GM21381 (cell line): ENCODE results near the gene ADRA2C.

Source experiments
- ATAC-seq: cut with Tn5 transposase; IDR thresholded peaks from one replicate; pipeline ENCODE4 v1.9.1; 2021; ENCODE audit warnings: mild to moderate bottlenecking, moderate library complexity; ENCODE audit not compliant: unreplicated experiment

The ADRA2C gene

DNA sequence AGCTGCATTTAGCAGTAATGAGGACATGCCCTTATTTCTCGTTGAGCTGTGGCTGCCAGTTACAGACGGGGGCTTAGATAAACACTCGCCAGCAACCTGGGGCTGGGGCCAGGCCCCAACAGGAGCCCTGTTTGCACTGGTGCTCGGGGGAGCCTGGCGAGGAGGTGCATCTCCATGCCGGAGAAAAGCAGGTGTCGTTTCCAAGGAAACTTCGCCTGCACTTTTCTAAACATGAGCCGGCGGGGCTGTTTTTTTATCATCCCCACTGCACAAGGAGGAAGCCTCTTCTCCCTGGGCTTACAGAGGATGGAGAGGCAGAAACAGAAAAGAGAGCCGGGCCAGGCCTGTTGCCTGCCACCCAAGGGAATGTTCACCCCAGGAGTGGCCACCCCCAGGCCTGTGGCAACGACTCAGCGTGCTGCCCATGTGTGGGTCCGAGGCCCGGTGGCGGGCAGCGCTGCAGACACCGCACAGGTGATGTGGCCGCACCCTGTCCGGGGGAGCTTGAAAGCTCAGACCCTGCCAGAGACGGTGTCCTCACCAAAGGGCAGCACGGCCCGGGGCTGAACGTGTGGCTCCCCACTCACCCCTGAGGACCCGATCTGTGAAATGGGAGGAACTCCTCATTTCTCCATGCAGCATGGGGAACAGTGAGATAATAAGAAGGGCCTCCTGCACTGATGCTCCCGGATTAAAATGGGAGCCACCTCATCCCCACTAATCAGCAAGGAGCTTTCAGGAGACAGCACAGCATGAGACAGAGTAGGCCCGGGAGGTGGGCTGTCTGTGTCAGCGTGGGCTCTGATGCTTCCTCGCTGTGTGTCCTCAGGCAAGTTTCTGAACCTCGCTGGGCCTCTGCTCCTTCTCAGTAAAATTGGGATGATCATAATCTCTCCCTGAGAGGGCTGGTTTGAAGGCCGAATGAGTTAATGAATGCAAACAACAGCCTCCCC, 33.8 kb upstream of the ADRA2C start:
- no peak for ATAC-seq

- no peak for ATAC-seq
These were observed 33.0 kb upstream of the ADRA2C start for GRCh38 chr4:3733195-3733594.

GRCh38 chr4:3735196-3735595, 31.0 kb upstream of the ADRA2C start:
- ATAC-seq, result no peak

DNA sequence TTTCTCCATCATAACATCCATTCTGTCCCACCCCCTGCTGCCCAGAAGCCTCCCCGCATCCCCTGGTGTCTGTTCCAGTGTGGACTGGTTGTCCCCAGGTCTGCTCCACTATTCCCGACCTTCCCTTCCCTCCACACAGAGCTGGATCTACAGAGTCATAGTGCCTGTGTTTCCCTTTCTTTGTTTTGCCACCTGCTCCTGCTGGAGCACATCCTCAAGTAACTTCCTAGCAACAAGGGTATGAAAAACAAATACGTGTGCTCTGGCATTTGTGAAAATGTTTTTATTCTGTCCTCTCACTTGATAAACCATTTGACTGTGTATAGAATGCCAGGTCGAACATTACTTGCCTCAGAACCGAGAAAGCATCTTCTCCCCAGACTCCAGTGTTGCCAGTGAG, 29.9 kb upstream of the ADRA2C start:
- ATAC-seq, result no peak

GRCh38 chr4:3736806-3737205, 29.4 kb upstream of the ADRA2C start:
- no peak for ATAC-seq

- ATAC-seq, result no peak
These were observed 26.6 kb upstream of the ADRA2C start for GRCh38 chr4:3739577-3739976.

DNA sequence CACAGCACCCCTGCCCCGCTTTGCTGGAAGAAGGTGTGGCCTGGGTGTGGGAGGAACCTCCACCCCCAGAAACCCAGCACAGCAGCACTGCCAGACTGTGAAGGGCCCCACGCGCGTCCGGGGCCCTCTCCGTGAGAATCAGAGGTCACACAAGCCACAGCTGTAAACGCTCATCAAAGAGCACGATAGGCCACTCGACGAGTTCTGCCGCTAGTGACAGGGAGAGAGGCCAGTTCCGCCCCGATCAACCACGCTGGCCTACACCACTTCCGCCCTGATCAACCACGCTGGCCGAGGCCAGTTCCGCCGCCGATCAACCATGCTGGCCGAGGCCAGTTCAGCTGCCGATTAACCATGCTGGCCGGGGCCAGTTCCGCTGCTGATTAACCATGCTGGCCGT, 25.9 kb upstream of the ADRA2C start:
- no peak for ATAC-seq

DNA sequence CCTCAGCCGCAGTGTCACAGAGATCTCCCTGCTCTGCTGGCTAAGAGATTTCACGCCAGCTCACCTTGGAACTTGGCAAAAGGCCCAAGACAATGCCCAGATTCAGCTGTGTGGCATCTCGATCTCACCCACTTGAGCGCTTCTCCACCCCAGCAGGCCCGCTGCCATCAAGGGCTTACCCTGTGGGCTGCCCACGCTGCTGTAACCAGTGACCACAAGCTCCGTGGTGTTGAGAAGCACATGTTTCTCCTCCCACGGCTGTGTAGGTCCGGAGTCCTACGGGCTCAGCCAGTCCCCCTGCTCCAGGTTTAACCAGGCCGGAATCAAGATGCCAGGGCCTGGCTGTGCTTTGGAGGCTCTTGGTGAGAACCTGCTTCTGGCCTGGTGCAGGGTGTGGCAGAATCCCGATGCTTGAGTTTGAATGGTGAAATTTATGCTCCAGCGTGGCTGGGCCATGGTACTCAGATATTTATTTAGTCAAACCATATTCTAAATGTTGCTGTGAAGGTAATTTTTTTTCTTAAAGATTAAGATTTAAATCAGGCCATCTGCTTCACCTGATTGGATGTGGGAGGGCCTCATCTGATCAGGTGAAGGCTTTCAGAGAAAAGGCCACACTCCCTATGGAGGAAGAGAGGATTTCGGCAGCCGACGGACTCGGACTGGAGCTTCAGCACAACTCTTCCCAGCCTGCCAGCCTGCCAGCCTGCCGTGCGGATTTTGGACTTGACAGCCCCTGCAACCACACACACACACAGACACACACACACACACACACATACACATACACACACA, 24.8 kb upstream of the ADRA2C start:
- no peak for ATAC-seq

GRCh38 chr4:3742610-3743009, 23.6 kb upstream of the ADRA2C start:
- ATAC-seq, result no peak

DNA sequence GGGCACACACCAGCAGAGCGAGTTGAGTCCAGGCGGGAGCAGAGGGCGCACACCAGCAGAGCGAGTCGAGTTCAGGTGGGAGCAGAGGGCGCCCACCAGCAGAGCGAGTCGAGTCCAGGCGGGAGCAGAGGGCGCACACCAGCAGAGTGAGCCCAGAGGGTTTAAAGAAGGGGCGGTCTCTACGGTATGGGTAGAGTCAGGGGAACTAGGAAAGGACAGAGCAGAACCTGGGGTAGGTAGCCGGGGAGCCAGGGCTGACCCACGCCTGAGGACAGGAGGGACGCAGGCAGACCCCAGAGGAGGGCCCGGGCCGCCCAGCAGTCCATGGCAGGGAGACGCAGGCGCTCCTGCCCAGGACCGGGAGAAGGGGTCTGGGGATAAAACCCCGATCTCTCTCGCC, 22.0 kb upstream of the ADRA2C start:
- no peak for ATAC-seq

GRCh38 chr4:3744901-3745300, 21.3 kb upstream of the ADRA2C start:
- no peak for ATAC-seq

DNA sequence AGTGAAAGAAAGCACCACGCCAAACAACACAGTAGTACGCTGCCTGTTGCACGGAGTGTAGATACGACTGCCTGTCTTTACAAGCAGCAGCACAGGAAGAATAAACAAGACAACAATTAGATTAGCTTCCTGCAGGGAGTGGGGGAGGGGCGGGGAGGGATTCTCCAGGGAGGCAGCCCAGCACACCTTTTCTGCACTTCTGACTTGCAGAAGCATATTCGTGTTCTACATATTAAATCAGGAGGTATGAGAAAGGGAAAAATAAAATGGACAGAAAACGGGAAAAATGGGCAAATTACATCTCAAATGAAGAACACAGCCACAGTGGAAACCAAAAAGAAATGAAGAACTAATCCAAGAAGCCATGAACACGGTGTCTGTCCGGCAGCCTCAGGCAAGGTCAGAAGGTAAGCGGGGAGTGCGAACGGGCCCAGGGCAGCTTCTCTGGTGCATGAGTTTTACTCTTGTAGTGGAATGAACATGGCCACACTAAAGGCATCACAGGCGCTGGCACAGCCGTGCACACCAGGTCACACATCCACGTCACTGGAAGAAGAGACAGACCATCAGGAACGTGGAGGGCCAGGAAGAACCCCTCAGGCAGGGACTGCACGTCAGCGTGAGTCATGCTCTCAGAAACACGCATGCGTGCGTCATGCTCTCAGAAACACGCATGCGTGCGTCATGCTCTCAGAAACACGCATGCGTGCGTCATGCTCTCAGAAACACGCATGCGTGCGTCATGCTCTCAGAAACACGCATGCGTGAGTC, 20.1 kb upstream of the ADRA2C start:
- no peak for ATAC-seq

GRCh38 chr4:3746701-3747580, 19.2 kb upstream of the ADRA2C start:
- no peak for ATAC-seq

- ATAC-seq, result no peak
These were observed 18.6 kb upstream of the ADRA2C start for GRCh38 chr4:3747581-3747904.

- no peak for ATAC-seq
These were observed 17.9 kb upstream of the ADRA2C start for GRCh38 chr4:3748136-3748898.

- no peak for ATAC-seq
These were observed 17.1 kb upstream of the ADRA2C start for GRCh38 chr4:3749081-3749480.

DNA sequence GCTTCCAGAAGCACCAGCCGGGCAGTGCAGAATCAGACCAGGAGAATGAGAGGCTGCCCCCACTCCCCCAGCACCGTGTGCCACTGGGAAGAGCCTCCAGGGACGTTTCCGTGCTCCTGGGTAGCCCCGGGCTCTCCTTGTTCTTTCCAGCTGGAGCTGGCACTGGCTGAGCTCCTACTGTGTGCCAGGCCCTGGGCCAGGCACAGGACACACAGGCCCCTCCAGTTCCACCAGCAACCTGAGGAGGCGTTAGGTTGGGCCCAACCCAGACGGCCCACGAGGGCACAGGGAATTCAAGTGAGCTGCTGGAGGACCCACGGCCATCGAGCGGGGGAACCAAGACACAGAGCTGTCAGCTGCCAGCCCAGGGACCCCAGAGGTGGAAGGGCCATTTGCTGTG, 15.9 kb upstream of the ADRA2C start:
- no peak for ATAC-seq

DNA sequence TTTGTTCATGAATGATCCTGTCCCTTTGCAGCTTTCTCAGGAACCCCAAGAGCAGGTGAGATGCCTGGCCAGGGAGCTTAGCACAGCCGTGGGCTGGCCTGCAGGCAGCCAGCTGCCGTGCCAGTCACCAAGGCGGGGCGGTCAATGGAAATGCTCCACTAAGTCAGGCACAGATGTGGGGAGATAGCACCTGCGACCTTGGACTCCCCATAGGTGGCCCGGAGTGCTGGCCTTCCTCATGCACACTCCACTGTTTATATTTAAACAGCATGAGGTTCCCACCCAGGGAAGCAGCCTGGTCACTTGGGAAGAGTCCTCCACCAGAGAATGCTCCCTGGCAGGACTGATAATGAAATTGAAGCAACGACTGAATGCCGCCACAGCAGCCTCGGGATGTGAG, 14.2 kb upstream of the ADRA2C start:
- no peak for ATAC-seq

- ATAC-seq, result no peak
These were observed 12.3 kb upstream of the ADRA2C start for GRCh38 chr4:3753726-3754412.
